Common myeloid progenitor, CD34-positive (primary cell): Measurements from ENCODE around the gene BEST1.
A peak's percentile ranks its signal among the peaks of the same experiment; 100 is the strongest.

Experiments used
- CTCF ChIA-PET: fragments of 350-600 bp; sonication (Branson Sonifier 250); formaldehyde crosslinking; loops from one replicate; lab custom pipeline; 2021; ENCODE audit warnings: antibody characterized with exemption; lab: Charles Lee
- POLR2A ChIA-PET: fragments of 350-600 bp; sonication (Branson Sonifier 250); formaldehyde crosslinking; loops from one replicate; lab custom pipeline; 2021; ENCODE audit warnings: antibody characterized with exemption; lab: Charles Lee
- DNase-seq, 3 donors: peaks; one replicate each; pipeline versions ENCODE4 v3.0.0 to v3.0.0-alpha.2; 2013
- H3K27ac ChIP-seq, 2 experiments: 1 replicate in 1 of 2; 2 replicates in 1 of 2; pipeline ENCODE4 v1.7.0; 2013; ENCODE audit warnings: inconsistent platforms in 2 of 2, low read length in 2 of 2, mild to moderate bottlenecking in 2 of 2, low read depth in 1 of 2, moderate library complexity in 1 of 2; ENCODE audit not compliant: severe bottlenecking in 2 of 2, insufficient read depth in 1 of 2, poor library complexity in 1 of 2
- H3K27me3 ChIP-seq, 5 experiments: replicated peaks in 2 of 5; 1 replicate in 3 of 5; 2 replicates in 2 of 5; pipeline versions ENCODE4 v1.6.1 to v1.7.0; 2013; ENCODE audit warnings: low read length in 4 of 5, mild to moderate bottlenecking in 2 of 5, moderate library complexity in 2 of 5, inconsistent platforms in 1 of 5; ENCODE audit not compliant: insufficient read depth in 5 of 5, control insufficient read depth in 4 of 5
- H3K36me3 ChIP-seq, 4 experiments: 1 replicate in 2 of 4; 2 replicates in 2 of 4; pipeline versions ENCODE4 v1.6.1 to v1.7.0; 2013; ENCODE audit warnings: low read length in 3 of 4, control low read depth in 1 of 4, mild to moderate bottlenecking in 1 of 4; ENCODE audit not compliant: control insufficient read depth in 4 of 4, insufficient read depth in 4 of 4
- H3K4me1 ChIP-seq, 4 experiments: 1 replicate in 3 of 4; 2 replicates in 1 of 4; pipeline versions ENCODE4 v1.6.1 to v1.7.1; 2013; ENCODE audit warnings: low read length in 3 of 4, mild to moderate bottlenecking in 3 of 4, control low read depth in 1 of 4, inconsistent platforms in 1 of 4, moderate library complexity in 1 of 4; ENCODE audit not compliant: control insufficient read depth in 4 of 4, insufficient read depth in 4 of 4; ENCODE audit errors: control extremely low read depth in 1 of 4
- H3K4me3 ChIP-seq, 7 experiments: 1 replicate in 4 of 7; 2 replicates in 3 of 7; pipeline versions ENCODE4 v1.5.1 to v1.7.0; 2013; ENCODE audit warnings: mild to moderate bottlenecking in 7 of 7, low read length in 6 of 7, moderate library complexity in 6 of 7, inconsistent platforms in 2 of 7, low read depth in 2 of 7, control low read depth in 1 of 7; ENCODE audit not compliant: insufficient read depth in 4 of 7, control insufficient read depth in 1 of 7; ENCODE audit errors: extremely low read depth in 1 of 7
- H3K9me3 ChIP-seq, 5 experiments: 1 replicate in 4 of 5; 2 replicates in 1 of 5; pipeline versions ENCODE4 v1.6.1 to v1.7.1; 2013; ENCODE audit warnings: low read length in 4 of 5, mild to moderate bottlenecking in 2 of 5, inconsistent platforms in 1 of 5, low read depth in 1 of 5, moderate library complexity in 1 of 5; ENCODE audit not compliant: control insufficient read depth in 4 of 5, insufficient read depth in 2 of 5; ENCODE audit errors: control extremely low read depth in 1 of 5
- WGBS: methylation state at CpG from one replicate; pipeline ENCODE4 v1.1.5; 2013; ENCODE audit not compliant: insufficient coverage; 5-methylcytosine and 5-hydroxymethylcytosine counted together

BEST1 gene

GRCh38 chr11:61971248-61972111, 21.3 kb downstream of the BEST1 start:
- Histone ChIP-seq H3K27ac (peak overlapping the region in 1 of 2 experiments; percentile 67), H3K27me3 (no peaks in the 10 kb centered on the region), H3K9me3 (no peaks in the 10 kb centered on the region), H3K4me1 (peaks cover 39 to 76% (median 67%) of the 10 kb centered on the region in 4 experiments), H3K4me3 (peak overlapping the region in 3 of 7 experiments; percentile 8 to 54 (median 27)), H3K36me3 (peaks cover 0 to 2% (median 0%) of the 10 kb centered on the region in 4 experiments)
- 45% methylated on average over 13 of the region's 16 CpGs for WGBS
- ChIA-PET CTCF (interaction anchor here (0.7 to 7.1 kb wide), 17 partner anchors 8 to 176 kb away, joined by 3 to 45 read pairs (median 4); no protein-coding TSS in a partner anchor), POLR2A (interaction anchor here (0.9 to 2.8 kb wide), 5 partner anchors 8 to 110 kb away, joined by 3 to 23 read pairs (median 5); no protein-coding TSS in a partner anchor)
- DNase-seq, result peak; percentile 98 to 99 (median 99)

- POLR2A ChIA-PET, result interaction anchor here (1.1 to 2.8 kb wide), 4 partner anchors 9 to 70 kb away, joined by 3 to 23 read pairs (median 10); no protein-coding TSS in a partner anchor
- Histone ChIP-seq H3K4me3 (peak overlapping the region in 5 of 7 experiments; percentile 16 to 48 (median 26)), H3K4me1 (peaks cover 39 to 77% (median 63%) of the 10 kb centered on the region in 4 experiments), H3K36me3 (no peaks in the 10 kb centered on the region), H3K27ac (peak overlapping the region in 1 of 2 experiments; percentile 87), H3K27me3 (no peaks in the 10 kb centered on the region), H3K9me3 (no peaks in the 10 kb centered on the region)
- peak in 1 of 3 donors; percentile 54 for DNase-seq
- CTCF ChIA-PET, result interaction anchor here (0.8 to 7.1 kb wide), 15 partner anchors 9 to 175 kb away, joined by 3 to 45 read pairs (median 4); no protein-coding TSS in a partner anchor
- WGBS, result 24% methylated on average over 3 of the region's 7 CpGs
Measured at GRCh38 chr11:61972112-61972671, 22.0 kb downstream of the BEST1 start.

DNA sequence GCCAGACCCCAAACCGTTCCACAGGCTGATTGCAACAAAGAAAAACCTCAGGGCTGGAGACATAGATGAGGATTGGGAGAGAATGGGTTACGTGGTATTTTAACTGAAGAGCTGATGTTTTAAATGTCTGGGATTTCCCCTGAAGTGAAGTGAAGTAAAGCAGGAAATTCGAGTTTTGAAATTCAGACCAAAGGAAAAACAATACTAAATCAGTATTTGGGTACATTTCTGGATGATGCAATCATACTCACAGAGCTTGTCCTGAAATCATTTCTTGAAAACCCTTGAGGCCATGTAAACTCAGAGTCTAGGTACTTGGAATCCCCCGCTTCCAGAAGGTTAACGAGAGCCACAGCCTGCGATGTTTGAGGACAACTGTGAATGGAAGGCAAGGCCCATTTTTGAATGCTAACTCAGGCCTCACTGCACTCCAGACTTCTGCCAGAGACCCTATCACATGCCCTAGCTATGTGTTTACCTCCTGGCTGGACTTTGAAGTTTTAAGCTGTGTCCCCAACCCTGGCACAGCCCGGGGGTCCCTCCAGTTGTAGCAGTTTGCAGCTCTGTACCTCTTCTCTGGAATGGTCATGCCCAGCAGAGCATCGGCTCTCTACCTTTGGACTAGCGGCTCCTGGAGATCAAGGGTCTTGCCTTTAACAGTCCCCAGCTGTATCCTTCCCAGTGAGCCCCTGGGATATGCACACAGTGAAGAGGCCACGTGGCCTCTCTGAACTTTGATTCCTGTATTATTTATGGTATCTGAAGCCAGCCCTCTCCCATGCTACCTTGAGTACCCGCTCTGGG, 22.7 kb downstream of the BEST1 start:
- ChIA-PET CTCF (interaction anchor here (0.7 to 7.1 kb wide), 14 partner anchors 8 to 420 kb away, joined by 3 to 45 read pairs (median 4); no protein-coding TSS in a partner anchor), POLR2A (interaction anchor here (1.0 to 2.8 kb wide), 4 partner anchors 9 to 70 kb away, joined by 3 to 23 read pairs (median 10); no protein-coding TSS in a partner anchor)
- peaks cover 39 to 77% (median 63%) of the 10 kb centered on the region in 4 experiments for H3K4me1 ChIP-seq
- 48% methylated on average over 8 of the region's 11 CpGs for WGBS
- H3K9me3 ChIP-seq, result no peaks in the 10 kb centered on the region
- H3K4me3 ChIP-seq, result peak overlapping the region in 5 of 7 experiments; percentile 16 to 48 (median 26)
- H3K36me3 ChIP-seq, result no peaks in the 10 kb centered on the region
- no peaks in the 10 kb centered on the region for H3K27me3 ChIP-seq
- peak in 1 of 3 donors; percentile 58 for DNase-seq
- H3K27ac ChIP-seq, result peak overlapping the region in 1 of 2 experiments; percentile 87

GRCh38 chr11:61973476-61974162, 23.5 kb downstream of the BEST1 start:
- 96% methylated on average over 7 of the region's 10 CpGs for WGBS
- no peaks in the 10 kb centered on the region for H3K9me3 ChIP-seq
- H3K27ac ChIP-seq, result peak overlapping the region in 1 of 2 experiments; percentile 87
- no peaks in the 10 kb centered on the region for H3K27me3 ChIP-seq
- H3K4me3 ChIP-seq, result no peak overlapping the region
- ChIA-PET CTCF (interaction anchor here (1.0 to 7.1 kb wide), 7 partner anchors 8 to 135 kb away, joined by 3 to 45 read pairs (median 5); no protein-coding TSS in a partner anchor), POLR2A (interaction anchor here (1.0 to 2.8 kb wide), 3 partner anchors 10 to 69 kb away, joined by 3 to 23 read pairs (median 5); no protein-coding TSS in a partner anchor)
- DNase-seq, result no peak
- H3K36me3 ChIP-seq, result no peaks in the 10 kb centered on the region
- H3K4me1 ChIP-seq, result peaks cover 38 to 70% (median 62%) of the 10 kb centered on the region in 4 experiments

GRCh38 chr11:61974766-61975631, 24.8 kb downstream of the BEST1 start:
- POLR2A ChIA-PET, result no interaction called here
- no peak overlapping the region for H3K4me3 ChIP-seq
- CTCF ChIA-PET, result interaction anchor here (1.5 kb wide), 1 partner anchor 107 kb away, joined by 3 read pairs; no protein-coding TSS in a partner anchor

More at GRCh38 chr11:61974766-61975631, 24.8 kb downstream of the BEST1 start:
- Histone ChIP-seq H3K9me3 (no peaks in the 10 kb centered on the region), H3K27me3 (no peaks in the 10 kb centered on the region), H3K36me3 (no peaks in the 10 kb centered on the region), H3K27ac (no peak overlapping the region), H3K4me1 (peaks cover 27 to 62% (median 56%) of the 10 kb centered on the region in 4 experiments)
- WGBS, result 94% methylated on average over 10 of the region's 14 CpGs
- DNase-seq, result no peak
